Adipose tissue (tissue), 3 donors: ENCODE measurements around the gene CD96. TPM values are rescaled to one million over a fixed set of nuclear protein-coding genes. Genes with fewer than 3 reads are reported as not detected.

Source experiments
- H3K27ac ChIP-seq: one replicate; pipeline ENCODE4 v1.5.1; 2013; ENCODE audit warnings: low read depth, low read length
- WGBS, 3 donors: extraction: QIAGEN DNeasy Blood & Tissue Kit; methylation state at CpG; one replicate each; pipeline ENCODE4 v1.1.7; 2013; 5-methylcytosine and 5-hydroxymethylcytosine counted together
- polyA plus RNA-seq, 3 donors: library from polyadenylated mRNA; stranded (reverse); fragments of 200-250 nt; gene quantifications; one replicate each; pipeline ENCODE4 v1.2.3, GENCODE V29; 2013
- donor health status: healthy with polysubstance abuse.
- donor health status: Bipolar disorder and iron deficiency.
- donor health status: healthy.

Gene CD96
- polyA plus RNA-seq, 3 donors, result 0.69 to 4.9 (median 2.5) TPM

- no peak overlapping the region for H3K27ac ChIP-seq
- WGBS, 3 donors, result 78 to 86% (median 78%) methylated on average over 3 of the region's 3 CpGs
Observed at GRCh38 chr3:111690242-111690641, 148.2 kb downstream of the CD96 start.

GRCh38 chr3:111691293-111691909 is 149.4 kb downstream of the CD96 start:
- H3K27ac ChIP-seq, result no peak overlapping the region
- 47 to 59% (median 58%) methylated on average over 2 of the region's 2 CpGs for WGBS, 3 donors

GRCh38 chr3:111692593-111693552 is 150.9 kb downstream of the CD96 start:
- 61 to 75% (median 63%) methylated on average over 8 of the region's 8 CpGs for WGBS, 3 donors
- H3K27ac ChIP-seq, result no peak overlapping the region

GRCh38 chr3:111694471-111694870 is 152.5 kb downstream of the CD96 start:
- H3K27ac ChIP-seq, result no peak overlapping the region
- WGBS, 3 donors, result 96 to 98% (median 98%) methylated on average over 2 of the region's 2 CpGs

GRCh38 chr3:111695636-111696117 is 153.7 kb downstream of the CD96 start:
- H3K27ac ChIP-seq, result no peak overlapping the region
- 70 to 90% (median 74%) methylated on average over 1 of the region's 1 CpG for WGBS, 3 donors

GRCh38 chr3:111700054-111700453 is 158.1 kb downstream of the CD96 start:
- 52 to 79% (median 65%) methylated on average over 3 of the region's 3 CpGs for WGBS, 3 donors
- no peak overlapping the region for H3K27ac ChIP-seq

- 54 to 91% (median 84%) methylated on average over 2 of the region's 2 CpGs for WGBS, 3 donors
- H3K27ac ChIP-seq, result no peak overlapping the region
Observed at GRCh38 chr3:111701292-111701906, 159.4 kb downstream of the CD96 start.

Other genes with a start within 250 kb of the CD96 start
- under 1 TPM in 1 of 3 donors, not detected in 2; 0.04 TPM for gene ZBED2, start 53.1 kb downstream of the CD96 start, polyA plus RNA-seq
- 1 to 10 TPM in 2 of 3 donors, under 1 TPM in 1; 0.34 to 9.0 (median 2.1) TPM for gene PLCXD2, start 132.5 kb downstream of the CD96 start, polyA plus RNA-seq